HG02623 (cell line): ENCODE results near the gene ANKZF1.

Experiments
- ATAC-seq: cut with Tn5 transposase; IDR thresholded peaks from one replicate; pipeline ENCODE4 v1.9.1; 2021; ENCODE audit warnings: moderate library complexity; ENCODE audit not compliant: unreplicated experiment

Gene ANKZF1

DNA sequence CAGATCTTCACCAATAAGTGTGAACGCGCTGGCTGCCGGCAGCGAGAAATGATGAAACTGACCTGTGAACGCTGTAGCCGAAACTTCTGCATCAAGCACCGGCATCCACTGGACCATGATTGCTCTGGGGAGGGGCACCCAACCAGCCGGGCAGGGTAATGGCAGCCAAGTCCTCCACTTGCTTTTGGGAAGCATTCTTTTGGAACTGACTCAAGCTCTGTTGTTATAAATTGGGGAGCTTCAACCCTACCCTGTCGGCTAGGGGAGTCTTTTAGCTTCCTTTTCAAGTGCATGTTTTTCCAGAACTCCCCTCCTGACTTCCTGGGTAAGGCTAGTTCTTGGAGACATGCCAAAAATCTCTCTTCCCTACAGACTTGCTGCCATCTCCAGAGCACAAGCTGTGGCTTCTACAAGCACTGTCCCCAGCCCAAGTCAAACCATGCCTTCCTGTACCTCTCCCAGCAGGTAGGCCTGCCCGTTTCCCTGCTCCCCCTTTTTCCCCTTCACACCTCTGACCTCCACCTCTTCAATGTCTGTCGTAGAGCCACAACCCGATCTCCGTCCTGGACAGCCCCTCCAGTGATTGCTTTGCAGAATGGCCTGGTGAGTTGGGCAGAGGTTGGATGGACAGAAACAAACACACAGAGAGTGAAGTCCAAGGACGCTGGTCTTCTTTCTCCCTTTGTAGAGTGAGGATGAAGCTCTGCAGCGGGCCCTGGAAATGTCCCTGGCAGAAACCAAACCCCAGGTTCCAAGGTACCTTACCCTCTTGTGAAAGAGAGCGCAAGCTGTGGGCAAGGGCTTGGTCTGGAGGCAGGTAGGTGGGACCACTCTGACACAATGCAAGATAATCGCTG lies 21.5 kb upstream of the ANKZF1 start:
- ATAC-seq: no peak

DNA sequence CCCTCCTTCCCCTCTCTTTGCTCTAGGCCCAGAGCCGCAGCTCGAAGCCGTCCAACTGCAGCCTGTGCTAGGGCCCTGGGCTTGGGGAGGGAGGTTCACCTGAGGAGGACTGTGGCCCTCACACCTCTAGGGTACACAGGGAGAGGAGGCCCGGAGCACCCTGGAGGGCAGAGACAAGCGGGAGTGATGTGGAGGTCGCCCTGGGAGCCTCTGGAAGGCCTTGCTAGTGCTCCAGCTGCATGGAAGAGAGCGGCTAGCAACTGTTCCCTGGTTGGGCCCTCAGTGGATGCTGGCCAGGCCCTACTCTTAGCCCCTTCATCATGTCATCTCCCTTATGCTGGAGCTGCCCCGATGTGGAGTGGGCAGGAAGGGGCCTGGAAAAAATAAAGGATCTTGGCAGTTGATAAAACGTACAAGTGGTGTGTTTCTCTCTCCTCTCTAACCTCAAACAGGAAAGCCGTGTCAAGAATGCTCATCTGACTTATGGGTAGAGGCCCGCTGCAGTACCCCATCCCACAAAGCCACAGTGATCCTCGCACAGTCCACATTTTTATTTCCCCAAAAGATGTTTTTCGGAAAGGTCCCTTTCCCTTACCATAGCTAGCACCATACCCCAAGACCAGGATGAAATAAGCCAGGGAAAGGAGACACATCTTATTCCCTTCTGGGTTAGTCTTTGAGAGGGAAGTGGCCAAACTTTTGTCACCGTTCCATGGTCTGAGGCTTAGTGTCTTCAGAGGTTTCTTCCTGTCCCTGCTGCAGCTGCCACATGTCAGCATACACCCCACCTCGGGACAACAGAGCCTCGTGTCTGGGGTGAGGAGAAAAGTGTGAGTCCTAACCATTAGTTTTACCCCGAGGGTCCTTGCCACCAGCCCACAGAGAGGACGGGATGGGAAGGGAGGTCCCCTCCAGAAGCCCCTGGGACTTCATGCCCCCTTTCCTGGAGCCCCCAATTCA lies 20.1 kb upstream of the ANKZF1 start:
- ATAC-seq: no peak

DNA sequence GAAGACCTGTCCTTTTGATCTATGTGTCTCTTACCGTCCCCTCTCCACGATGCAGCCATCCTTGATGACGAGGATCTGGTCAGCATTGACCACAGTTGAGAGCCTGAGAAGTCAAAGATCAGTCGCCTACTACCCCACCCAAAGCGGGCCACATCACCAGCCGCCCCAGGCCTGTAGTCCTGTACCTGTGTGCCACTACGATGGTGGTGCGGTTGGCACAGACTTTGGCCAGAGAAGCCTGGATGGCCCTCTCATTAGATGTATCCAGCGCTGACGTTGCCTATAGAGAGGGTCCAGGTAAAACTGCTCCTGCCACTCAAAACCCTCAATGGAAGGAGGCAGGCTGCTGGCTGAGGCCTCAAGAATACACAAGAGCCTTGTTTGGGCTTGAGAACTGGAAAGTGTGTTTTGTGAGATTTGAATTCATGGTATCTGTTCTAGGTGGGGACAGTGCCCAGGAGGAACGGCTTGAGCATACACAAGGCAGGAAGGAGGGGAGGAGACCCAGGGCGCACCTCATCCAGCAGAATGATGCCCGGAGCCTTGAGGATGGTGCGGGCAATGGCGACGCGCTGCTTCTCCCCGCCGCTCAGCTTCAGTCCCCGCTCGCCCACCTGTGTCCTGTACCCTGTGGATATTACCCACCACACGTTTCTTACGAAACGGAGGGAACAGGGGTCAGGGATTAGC lies 19.3 kb upstream of the ANKZF1 start:
- no peak for ATAC-seq

DNA sequence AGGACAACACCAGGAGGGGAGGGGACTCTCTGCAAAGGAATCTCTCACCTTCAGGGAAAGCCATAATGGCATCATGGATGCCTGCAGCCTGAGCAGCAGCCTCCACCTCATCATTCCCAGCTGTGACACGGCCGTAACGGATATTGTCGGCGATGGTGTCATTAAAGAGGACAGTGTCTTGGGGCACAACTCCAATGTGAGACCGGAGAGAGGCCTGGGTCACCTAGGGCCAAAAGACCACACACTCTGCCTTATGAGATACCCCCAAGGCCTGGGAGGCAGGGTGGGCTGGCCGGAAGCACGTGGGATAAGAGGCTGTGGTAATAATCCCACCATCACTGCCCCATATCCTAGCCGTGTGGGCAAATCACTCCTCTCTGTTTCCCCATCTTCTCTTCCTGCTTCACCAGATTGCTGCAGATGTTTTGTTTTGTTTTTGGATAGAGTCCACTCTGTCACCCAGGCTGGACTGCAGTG lies 18.7 kb upstream of the ANKZF1 start:
- ATAC-seq: no peak

DNA sequence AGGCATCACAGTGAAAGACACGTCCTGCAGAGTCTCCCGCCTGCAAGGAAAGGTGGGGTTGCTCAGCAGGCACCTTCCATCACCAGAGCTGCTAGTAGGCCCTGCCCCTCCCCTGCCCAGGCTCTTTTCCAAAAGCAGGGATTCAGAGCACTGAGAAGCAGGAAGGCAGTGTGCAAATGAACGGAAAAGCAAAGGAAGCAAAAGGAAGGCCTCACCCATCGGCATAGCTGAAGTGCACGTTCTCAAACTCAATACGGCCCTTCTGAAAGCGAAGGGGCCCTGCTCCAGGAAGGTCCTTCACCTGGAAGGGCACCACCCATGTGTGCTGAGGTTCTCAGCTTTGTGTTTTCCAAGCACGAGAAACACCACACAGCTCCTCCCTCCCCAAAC lies 16.6 kb upstream of the ANKZF1 start:
- no peak for ATAC-seq

DNA sequence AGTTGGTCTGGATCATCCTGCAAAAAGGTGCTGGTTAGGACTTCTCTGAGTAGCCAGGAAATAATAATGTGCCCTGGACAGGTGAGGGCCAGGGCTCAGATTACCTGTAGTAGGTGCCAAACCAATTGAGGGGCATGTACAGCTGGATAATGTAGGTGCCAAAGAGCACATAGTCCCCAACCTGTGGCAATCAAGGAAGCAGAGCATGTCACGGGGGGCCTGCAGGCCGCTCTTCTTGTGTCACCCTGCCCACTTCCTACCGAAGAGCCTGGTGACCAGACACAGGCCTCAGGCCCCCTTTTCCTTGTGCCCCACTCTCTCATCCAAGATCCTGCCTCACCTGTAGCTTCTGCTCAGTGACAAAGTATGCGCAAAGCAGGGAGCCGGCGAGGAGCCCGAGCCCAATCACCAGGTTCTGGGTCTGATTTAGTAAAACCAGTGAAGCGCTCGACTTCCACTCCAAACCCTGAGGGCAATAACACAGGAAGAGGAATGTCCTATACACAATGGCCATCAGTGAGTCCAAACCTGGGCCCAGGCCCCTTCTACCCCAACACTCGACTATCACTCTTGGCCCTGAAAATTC lies 16.0 kb upstream of the ANKZF1 start:
- ATAC-seq: no peak

DNA sequence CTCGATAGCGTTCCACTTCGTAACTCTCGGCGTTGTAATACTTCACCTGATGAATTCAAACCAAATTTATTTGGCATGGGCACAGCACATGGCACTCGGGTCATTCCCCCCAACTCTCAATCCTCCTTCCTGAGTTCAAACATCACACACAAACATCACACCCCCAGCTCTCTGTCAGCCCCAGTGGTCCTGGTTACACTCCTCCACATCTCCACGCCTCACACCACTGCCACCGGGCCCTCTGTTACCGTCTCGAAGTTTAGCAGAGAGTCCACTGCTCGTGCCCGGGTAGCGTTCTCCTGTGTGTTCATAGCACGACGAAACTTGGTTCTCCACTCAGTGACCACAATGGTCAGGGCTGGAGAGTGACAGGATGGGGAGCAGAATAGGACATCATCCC lies 15.5 kb upstream of the ANKZF1 start:
- no peak for ATAC-seq

DNA sequence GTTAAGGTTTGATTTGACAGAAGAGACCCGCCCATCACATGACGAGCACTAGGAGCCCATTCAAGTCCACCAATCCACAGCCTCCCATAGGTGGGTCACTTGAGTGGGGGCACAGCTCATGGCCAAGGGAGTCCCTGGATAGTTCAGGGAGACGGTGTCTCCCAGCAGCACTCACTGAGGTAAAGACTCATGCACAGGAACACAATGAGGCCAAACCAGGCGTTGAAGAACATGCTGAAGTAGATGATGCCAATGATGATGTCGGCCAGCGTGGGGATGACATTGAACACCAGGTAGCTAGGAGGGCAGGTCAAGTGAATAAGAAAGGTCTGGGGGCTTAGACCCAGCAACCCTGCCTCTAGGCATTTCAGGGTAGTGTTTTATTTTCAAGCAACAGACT lies 14.8 kb upstream of the ANKZF1 start:
- no peak for ATAC-seq

DNA sequence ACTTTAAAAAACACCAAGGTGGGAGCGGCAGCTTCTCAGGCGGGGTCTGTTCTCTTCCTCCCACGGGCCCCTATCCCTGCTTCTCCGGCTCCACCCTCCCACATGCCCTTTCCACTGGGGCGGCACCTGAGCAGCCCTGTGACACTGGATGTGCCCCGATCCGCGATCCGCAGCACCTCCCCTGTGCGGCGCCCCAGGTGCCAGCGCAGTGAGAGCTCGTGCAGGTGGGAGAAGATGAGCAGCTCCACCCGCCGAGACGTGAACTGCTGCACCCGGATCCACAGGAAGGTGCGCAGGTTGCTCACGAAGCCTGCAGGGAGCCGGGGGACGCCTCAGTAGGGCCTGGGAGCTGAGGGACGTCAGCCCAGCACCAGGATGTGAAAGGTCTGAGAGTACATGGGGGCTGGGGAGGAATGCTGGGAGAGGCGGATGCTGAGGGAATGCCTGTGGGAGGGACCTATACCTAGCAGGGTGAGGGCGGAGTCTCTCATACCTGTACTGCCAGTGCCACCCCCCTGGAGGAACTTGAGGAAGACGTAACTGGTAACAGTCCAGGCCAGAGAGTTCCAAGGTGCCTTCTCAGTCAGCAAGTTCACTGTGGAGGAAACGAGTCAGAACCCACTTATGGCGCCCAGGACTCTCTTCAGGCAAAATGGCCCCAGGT lies 13.6 kb upstream of the ANKZF1 start:
- ATAC-seq: no peak

DNA sequence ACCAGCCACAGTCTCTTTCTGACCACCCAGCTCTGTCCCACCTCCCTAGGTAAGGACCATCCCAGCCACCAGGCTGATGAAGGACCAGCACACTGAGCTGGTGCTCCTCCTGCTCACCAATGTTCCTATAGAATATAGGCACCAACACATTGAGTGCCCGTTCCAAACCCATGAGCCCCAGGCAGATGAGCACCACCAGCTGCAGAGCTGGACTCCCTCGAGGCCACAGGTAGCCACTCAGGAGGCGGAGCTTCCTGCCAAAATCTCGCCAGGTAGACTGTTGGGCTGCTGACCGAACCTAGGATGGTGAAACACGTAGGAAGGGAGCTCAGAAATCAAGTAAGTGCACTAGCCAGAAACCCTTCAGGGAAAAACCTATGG lies 13.1 kb upstream of the ANKZF1 start:
- no peak for ATAC-seq

DNA sequence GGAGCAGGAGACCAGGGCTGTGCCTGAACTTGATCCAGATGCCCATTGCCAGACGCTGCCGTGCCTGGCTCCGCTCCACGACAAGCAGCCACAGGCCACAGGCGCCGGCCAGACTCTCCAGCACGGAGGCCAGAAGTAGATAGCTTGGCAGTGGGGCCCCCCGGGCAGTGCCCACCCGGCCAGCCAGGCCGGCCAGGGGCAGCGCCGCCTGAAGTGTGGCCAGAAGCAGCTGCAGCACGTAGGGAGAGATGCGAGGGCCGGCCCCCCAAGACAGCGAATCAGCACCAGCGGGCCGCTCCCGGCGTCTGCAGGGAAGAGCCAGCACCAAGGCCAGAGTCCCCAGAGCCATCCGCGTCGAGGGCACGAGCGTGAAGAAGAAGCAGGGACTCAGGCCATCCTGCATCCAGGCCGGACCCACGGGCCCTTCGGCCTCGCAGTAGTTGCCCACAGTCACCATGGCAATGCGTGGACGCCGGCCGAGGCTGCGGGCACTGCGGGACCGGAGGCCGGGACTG lies 11.3 kb upstream of the ANKZF1 start:
- peak; percentile 18 for ATAC-seq

DNA sequence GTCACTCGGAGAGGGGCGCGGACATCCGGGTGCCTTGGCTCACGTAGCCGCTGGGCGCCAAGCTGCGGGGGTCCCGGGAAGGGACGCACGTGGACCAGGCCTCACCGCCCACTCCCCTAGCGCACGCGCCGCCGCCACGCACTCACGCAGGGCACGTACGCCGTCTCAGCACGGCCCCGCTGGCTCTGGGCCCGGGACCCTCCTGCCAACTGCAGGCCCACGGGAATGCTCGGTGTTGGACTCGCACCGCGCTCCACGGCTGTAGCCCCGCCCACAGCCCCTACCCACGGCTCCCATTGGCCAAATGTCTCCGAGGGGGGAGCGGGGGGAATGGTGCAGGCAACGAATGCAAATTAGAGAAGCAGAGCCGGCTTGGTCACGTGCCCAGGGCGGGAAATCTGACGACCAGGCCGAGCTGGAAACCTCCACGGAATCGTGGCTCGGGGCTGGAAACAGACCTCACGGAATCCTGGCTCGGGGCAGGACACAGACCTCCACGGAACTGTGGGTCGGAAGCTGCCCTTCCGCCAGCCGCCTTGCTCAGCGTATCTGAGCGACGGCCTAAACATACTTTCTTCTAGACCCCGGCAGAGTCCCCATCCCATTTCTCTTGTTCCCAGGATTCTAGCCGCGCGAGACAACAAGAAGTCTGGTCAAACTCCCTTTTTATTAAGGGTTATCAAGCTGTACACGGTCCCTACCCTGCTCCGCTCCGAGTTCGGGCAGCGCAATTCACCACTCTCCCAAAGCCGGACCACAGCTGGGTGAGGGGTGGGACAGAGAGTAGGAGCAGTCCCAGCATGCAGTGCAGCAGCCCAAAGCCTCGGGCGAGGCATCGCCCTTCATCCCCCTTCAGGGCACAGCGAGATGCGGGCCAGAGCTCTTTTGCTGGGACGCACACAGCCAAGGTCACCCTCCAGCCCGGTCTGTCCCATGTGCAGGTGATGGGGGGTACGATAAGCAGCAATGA lies 10.6 kb upstream of the ANKZF1 start, which contains the start of gene ABCB6:
Gene ABCB6, minus strand, starts transcription at position 227 of the 970 bp plus-strand sequence. CDS start 285 bp downstream, outside the sequence.
- ATAC-seq: peak; percentile 72

DNA sequence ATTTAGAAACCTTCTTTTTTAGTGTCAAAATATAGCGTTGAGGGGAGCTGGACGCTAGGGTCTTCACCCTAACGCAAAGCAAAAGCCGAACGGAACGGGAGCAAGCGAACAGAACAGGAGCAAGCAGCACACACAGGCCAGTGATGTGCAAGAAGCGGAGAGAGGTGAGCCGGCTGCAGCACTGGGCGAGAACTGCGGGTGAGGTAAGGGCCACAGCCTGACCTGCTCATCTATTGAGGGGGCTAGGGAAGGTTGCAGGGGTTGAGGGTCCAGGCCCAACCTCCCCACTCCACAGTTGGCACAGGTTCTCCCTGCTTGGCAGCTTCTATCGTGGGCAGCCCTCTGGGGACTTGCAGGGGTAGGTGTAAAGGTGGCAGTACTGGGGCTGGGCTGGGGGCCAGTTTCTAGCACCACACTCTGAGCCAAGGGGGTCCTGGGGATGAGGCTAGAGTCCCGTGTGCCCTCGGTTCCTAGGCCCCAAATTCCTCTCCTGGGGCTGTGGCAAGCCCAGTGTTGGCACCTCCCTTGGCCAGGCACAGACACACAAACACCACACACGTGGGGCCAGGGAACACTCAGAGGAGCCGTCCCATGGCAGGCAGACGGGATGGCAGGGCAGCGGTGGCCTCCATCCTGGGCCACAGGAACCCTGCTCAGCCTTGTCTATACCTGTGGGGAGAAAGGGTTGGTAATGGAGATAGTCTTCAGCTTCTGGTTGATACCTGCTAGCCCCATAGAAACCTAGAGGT lies 9.6 kb upstream of the ANKZF1 start:
- ATAC-seq: no peak

DNA sequence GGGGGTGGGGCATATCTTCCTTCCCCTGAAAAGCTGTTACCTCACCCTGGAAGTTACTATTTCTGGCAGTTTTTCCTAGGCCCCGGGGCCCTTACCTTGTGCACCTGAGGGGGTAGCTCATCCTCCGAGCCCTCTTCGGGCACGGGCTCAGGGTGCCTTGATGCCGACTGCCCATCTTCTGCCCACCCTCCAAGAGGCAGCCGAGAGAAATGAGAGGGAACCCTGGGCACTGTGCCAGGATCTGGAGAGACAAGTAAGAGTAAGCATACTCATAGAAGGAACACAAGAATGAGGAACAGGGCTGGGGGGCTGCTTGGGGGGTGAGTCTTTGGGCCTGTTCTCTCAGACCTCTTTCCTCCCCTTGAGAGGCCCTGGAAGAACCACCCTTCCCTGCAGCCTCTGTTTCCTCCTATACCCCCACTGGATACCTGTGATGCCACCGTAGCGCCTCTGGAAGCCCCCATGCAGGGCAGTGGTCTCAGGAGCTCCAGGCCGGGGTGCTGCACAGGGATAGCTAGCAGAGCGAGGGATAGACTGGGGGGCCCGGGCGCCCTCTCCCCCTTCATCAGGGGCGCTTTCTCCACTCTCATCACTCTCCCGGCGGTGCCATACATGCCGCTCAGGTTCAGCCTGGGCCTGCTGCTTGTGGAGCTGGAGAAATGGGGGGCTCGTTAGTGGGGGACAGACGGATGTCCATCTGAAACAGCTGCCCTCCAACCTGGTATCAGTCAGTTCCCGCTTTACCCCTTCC lies 8.8 kb upstream of the ANKZF1 start:
- no peak for ATAC-seq

DNA sequence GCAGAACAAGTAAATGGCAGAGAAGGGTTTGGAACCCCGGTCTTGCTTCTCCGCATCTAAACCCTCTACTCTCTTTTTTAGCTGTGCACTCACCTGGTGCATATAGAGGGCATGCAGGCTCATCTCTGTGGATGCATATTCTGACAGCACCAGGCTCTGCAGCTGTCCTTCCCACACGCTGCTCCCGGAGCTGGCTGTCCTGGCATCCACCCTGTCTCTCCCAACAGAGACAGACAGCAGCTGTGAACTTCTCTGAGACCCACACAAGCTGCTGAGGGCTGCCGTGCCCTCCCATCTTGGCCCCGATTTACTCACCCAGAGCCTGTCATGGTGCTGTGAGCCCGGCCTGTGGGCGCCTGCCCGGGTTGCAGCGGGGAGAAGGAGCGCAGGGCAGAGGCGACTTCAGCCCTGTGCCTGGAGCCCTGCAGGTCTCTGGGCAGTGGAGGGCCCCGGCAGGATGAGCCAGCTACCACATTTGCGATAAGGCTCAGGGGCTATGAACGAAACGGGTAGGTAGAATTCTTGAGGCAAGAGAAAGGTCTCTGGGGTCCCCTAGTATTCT lies 7.6 kb upstream of the ANKZF1 start:
- ATAC-seq: no peak

DNA sequence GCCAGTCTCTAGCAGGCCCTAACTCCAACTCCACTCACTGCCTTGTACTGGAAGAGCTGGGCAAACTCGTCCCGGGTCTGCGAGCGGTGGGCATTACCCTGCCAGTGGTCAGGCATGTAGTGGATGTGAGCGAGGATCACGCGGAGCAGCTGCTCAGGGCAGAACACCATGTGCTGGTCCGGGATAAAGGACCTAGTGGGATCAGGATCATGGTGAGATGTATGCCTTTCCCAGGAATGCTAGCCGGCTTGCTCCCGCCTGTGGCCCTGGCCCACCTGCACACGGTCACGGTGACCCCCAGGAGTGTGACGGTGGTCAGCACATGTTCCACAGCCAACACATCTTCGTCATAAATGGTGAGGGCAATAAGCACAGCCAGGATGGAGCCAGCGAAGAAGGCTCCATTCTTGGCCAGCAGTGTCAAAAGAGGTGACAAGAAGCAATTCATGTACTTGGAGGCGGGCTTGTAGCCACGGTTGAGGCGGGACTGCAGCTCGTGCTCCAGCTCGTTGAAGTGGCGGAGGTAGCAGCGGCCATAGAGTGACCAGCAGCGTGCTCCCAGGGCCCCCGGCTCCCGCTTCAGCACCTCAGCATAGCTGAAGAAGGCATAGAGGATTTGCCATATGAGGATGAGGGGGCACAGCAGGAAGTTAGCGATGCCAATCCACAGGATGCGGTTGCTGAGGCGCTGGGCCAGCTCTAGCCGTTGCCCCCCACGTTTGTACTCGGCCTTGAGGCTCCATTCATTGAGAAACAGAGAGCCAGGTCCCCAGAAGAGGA lies 5.6 kb upstream of the ANKZF1 start:
- no peak for ATAC-seq
